Effector memory CD8-positive, alpha-beta T cell (primary cell): ENCODE results near the gene MMP23B.
A peak's percentile ranks its signal among the peaks of the same experiment; 100 is the strongest.

Experiments
- ATAC-seq: fragments of 150-1000 bp; cut with Tn5 transposase; replicated peaks from 2 replicates; pipeline ENCODE4 v1.10.0; 2021; ENCODE audit warnings: mild to moderate bottlenecking, moderate library complexity
- DNase-seq, 3 experiments: peaks; one replicate each; pipeline ENCODE4 v3.0.0; 2021
- H3K27ac Mint-ChIP-seq, 2 donors: one replicate each; pipeline ENCODE4 v1.8.0; 2022; ENCODE audit warnings: mild to moderate bottlenecking in 2 of 2, mixed read lengths in 2 of 2, moderate library complexity in 2 of 2
- H3K27me3 Mint-ChIP-seq, 2 donors: one replicate each; pipeline ENCODE4 v1.8.0; 2022; ENCODE audit warnings: mixed read lengths in 2 of 2
- H3K36me3 Mint-ChIP-seq: one replicate; pipeline ENCODE4 v1.8.0; 2022; ENCODE audit warnings: mild to moderate bottlenecking, moderate library complexity, mixed read lengths; ENCODE audit not compliant: insufficient read depth
- H3K4me1 Mint-ChIP-seq, 2 donors: one replicate each; pipeline ENCODE4 v1.8.0; 2022; ENCODE audit warnings: low read depth in 2 of 2, mixed read lengths in 2 of 2
- H3K4me3 Mint-ChIP-seq, 2 donors: one replicate each; pipeline ENCODE4 v1.8.0; 2022; ENCODE audit warnings: mild to moderate bottlenecking in 2 of 2, mixed read lengths in 2 of 2, moderate library complexity in 2 of 2
- H3K9me3 Mint-ChIP-seq, 2 donors: one replicate each; pipeline ENCODE4 v1.8.0; 2022; ENCODE audit warnings: mixed read lengths in 2 of 2

Gene MMP23B

DNA sequence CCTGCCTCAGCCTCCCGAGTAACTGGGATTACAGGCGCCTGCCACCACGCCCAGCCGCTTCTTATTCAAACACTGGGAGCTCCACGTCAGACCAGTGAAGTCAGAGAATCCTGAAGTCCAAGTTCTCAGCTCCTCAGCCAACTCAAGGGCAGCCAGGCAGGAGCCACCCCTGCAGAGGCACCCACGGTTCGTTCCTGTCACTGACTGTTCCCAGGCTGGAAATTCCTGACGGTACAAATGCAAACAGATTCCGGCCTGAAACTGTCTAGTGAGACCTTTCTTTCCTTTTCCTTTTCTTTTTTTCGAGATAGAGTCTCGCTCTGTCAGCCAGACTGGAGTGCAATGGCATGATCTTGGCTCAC is 48.9 kb downstream of the MMP23B start:
- peaks cover 12% of the 10 kb centered on the region for H3K36me3 Mint-ChIP-seq
- H3K4me3 Mint-ChIP-seq, result peak overlapping the region in 1 of 2 donors; percentile 19
- no peak for ATAC-seq
- no peak overlapping the region for H3K27ac Mint-ChIP-seq
- DNase-seq, result no peak
- no peaks in the 10 kb centered on the region for H3K27me3 Mint-ChIP-seq
- H3K9me3 Mint-ChIP-seq, result no peaks in the 10 kb centered on the region
- H3K4me1 Mint-ChIP-seq, result peaks cover 27 to 28% of the 10 kb centered on the region in 2 donors

- Mint-ChIP-seq H3K9me3 (no peaks in the 10 kb centered on the region), H3K4me3 (peak overlapping the region in 1 of 2 donors; percentile 41), H3K27ac (peak overlapping the region in 1 of 2 donors; percentile 69), H3K36me3 (peaks cover 21% of the 10 kb centered on the region), H3K4me1 (peaks cover 22 to 23% of the 10 kb centered on the region in 2 donors), H3K27me3 (no peaks in the 10 kb centered on the region)
- no peak for DNase-seq
- ATAC-seq, result no peak
These were observed 51.3 kb downstream of the MMP23B start for GRCh38 chr1:1683104-1683905.
